Measurements from ENCODE around the gene C1QA.

C1QA gene

GRCh38 chr1:22613572-22613918, 22.9 kb upstream of the C1QA start:
- no peak for DNase-seq

- DNase-seq = no peak
Observed at GRCh38 chr1:22613951-22614350, 22.5 kb upstream of the C1QA start.

GRCh38 chr1:22615886-22616285, 20.5 kb upstream of the C1QA start:
- no peak for DNase-seq

- no peak for DNase-seq
Observed at GRCh38 chr1:22616571-22616970, 19.9 kb upstream of the C1QA start.

GRCh38 chr1:22618056-22618455, 18.4 kb upstream of the C1QA start:
- DNase-seq = no peak

GRCh38 chr1:22619252-22619651, 17.2 kb upstream of the C1QA start:
- DNase-seq = no peak

GRCh38 chr1:22619798-22620197, 16.6 kb upstream of the C1QA start:
- DNase-seq = no peak

GRCh38 chr1:22621761-22622160, 14.7 kb upstream of the C1QA start:
- DNase-seq = no peak

- no peak for DNase-seq
Observed at GRCh38 chr1:22625262-22625925, 11.0 kb upstream of the C1QA start.

- no peak for DNase-seq
Observed at GRCh38 chr1:22626237-22627157, 9.9 kb upstream of the C1QA start.

- no peak for DNase-seq
Observed at GRCh38 chr1:22627331-22627730, 9.1 kb upstream of the C1QA start.

- DNase-seq = no peak
Observed at GRCh38 chr1:22628698-22629444, 7.6 kb upstream of the C1QA start.

GRCh38 chr1:22629886-22630285, 6.5 kb upstream of the C1QA start:
- DNase-seq = no peak

GRCh38 chr1:22633697-22634463, 2.5 kb upstream of the C1QA start:
- no peak for DNase-seq

- no peak for DNase-seq
Observed at GRCh38 chr1:22635436-22635835, 992 bp upstream of the C1QA start.

- DNase-seq = no peak
Observed at GRCh38 chr1:22636927-22637326, 499 bp downstream of the C1QA start.

GRCh38 chr1:22637907-22638445, 1.5 kb downstream of the C1QA start:
- no peak for DNase-seq

GRCh38 chr1:22638476-22639234, 2.2 kb downstream of the C1QA start:
- DNase-seq = no peak

GRCh38 chr1:22639286-22639685, 2.9 kb downstream of the C1QA start:
- no peak for DNase-seq

- DNase-seq = no peak
Observed at GRCh38 chr1:22641247-22641646, 4.8 kb downstream of the C1QA start.

GRCh38 chr1:22641906-22642636, 5.6 kb downstream of the C1QA start:
- DNase-seq = peak; percentile 73
